ENCODE measurements around the gene MCF2L. TPM values are rescaled to one million over a fixed set of nuclear protein-coding genes. Genes with fewer than 3 reads are reported as not detected.

MCF2L gene
- total and polyA plus RNA-seq, 2 experiments from 2014 or later, result 4.8 to 25.6 TPM

- TF ChIP-seq, protein P1, sequence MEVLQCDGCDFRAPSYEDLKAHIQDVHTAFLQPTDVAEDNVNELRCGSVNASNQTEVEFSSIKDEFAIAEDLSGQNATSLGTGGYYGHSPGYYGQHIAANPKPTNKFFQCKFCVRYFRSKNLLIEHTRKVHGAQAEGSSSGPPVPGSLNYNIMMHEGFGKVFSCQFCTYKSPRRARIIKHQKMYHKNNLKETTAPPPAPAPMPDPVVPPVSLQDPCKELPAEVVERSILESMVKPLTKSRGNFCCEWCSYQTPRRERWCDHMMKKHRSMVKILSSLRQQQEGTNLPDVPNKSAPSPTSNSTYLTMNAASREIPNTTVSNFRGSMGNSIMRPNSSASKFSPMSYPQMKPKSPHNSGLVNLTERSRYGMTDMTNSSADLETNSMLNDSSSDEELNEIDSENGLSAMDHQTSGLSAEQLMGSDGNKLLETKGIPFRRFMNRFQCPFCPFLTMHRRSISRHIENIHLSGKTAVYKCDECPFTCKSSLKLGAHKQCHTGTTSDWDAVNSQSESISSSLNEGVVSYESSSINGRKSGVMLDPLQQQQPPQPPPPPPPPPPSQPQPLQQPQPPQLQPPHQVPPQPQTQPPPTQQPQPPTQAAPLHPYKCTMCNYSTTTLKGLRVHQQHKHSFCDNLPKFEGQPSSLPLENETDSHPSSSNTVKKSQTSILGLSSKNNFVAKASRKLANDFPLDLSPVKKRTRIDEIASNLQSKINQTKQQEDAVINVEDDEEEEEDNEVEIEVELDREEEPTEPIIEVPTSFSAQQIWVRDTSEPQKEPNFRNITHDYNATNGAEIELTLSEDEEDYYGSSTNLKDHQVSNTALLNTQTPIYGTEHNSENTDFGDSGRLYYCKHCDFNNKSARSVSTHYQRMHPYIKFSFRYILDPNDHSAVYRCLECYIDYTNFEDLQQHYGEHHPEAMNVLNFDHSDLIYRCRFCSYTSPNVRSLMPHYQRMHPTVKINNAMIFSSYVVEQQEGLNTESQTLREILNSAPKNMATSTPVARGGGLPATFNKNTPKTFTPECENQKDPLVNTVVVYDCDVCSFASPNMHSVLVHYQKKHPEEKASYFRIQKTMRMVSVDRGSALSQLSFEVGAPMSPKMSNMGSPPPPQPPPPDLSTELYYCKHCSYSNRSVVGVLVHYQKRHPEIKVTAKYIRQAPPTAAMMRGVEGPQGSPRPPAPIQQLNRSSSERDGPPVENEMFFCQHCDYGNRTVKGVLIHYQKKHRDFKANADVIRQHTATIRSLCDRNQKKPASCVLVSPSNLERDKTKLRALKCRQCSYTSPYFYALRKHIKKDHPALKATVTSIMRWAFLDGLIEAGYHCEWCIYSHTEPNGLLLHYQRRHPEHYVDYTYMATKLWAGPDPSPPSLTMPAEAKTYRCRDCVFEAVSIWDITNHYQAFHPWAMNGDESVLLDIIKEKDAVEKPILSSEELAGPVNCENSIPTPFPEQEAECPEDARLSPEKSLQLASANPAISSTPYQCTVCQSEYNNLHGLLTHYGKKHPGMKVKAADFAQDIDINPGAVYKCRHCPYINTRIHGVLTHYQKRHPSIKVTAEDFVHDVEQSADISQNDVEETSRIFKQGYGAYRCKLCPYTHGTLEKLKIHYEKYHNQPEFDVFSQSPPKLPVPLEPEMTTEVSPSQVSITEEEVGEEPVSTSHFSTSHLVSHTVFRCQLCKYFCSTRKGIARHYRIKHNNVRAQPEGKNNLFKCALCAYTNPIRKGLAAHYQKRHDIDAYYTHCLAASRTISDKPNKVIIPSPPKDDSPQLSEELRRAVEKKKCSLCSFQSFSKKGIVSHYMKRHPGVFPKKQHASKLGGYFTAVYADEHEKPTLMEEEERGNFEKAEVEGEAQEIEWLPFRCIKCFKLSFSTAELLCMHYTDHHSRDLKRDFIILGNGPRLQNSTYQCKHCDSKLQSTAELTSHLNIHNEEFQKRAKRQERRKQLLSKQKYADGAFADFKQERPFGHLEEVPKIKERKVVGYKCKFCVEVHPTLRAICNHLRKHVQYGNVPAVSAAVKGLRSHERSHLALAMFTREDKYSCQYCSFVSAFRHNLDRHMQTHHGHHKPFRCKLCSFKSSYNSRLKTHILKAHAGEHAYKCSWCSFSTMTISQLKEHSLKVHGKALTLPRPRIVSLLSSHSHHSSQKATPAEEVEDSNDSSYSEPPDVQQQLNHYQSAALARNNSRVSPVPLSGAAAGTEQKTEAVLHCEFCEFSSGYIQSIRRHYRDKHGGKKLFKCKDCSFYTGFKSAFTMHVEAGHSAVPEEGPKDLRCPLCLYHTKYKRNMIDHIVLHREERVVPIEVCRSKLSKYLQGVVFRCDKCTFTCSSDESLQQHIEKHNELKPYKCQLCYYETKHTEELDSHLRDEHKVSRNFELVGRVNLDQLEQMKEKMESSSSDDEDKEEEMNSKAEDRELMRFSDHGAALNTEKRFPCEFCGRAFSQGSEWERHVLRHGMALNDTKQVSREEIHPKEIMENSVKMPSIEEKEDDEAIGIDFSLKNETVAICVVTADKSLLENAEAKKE (CRISPR knock-in tag; IDR thresholded peaks at IDR 0.05), result no peak
- TF ChIP-seq POLR2AphosphoS5 (IDR thresholded peaks at IDR 0.05; ENCODE audit: low read depth) (no peak), ZNF114 (CRISPR knock-in tag; IDR thresholded peaks at IDR 0.05) (no peak), ETS1 (IDR thresholded peaks at IDR 0.05) (no peak)
Observed at GRCh38 chr13:112970552-112971287, 1.7 kb downstream of the MCF2L start (continued).

GRCh38 chr13:112971288-112971643, 2.3 kb downstream of the MCF2L start:
- 0 out of 2 replicates have a peak, but pooled peaks cover 4% of the 10 kb centered on the region for H3K27me3 ChIP-seq (ENCODE audit: insufficient read depth)
- ATAC-seq, result no peak
- peaks cover 3% of the 10 kb centered on the region; the same call in 1 of the 2 replicates for H3K79me2 ChIP-seq (replicated peaks; ENCODE audit: insufficient read depth)
- Mint-ChIP-seq H3K4me1 (peaks cover 22% of the 10 kb centered on the region), H3K4me3 (no peak overlapping the region), H3K27ac (no peak overlapping the region), H3K27me3 (ENCODE audit: insufficient read depth, low read depth, poor library complexity) (peaks cover 22% of the 10 kb centered on the region), H3K36me3 (ENCODE audit: low read depth) (no peaks in the 10 kb centered on the region), H3K9me3 (peaks cover 14% of the 10 kb centered on the region)
- no peak overlapping the region for H3K4me3 ChIP-seq
- 0 out of 2 replicates have a peak, but pooled peaks cover 11% of the 10 kb centered on the region for H3F3A ChIP-seq (replicated peaks; ENCODE audit: low read depth)
- no peak overlapping the region for H3K27ac ChIP-seq (ENCODE audit: low read depth)
- DNase-seq (ENCODE audit: low spot score), result no peak
- no peak overlapping the region for H3K4me2 ChIP-seq
- no peak overlapping the region for H2AFZ ChIP-seq
- H3K4me1 ChIP-seq (ENCODE audit: insufficient read depth), result peaks cover 9% of the 10 kb centered on the region
- H3K36me3 ChIP-seq (ENCODE audit: insufficient read depth), result no peaks in the 10 kb centered on the region; the same call in 1 of the 2 replicates
- H3K9me2 ChIP-seq (ENCODE audit: insufficient read depth), result 0 out of 2 replicates have a peak, but pooled peaks cover 6% of the 10 kb centered on the region
- H4K20me1 ChIP-seq (replicated peaks; ENCODE audit: insufficient read depth), result peaks cover 9% of the 10 kb centered on the region; the same call in 1 of the 2 replicates
- no peak for TF ChIP-seq EZH2phosphoT487 (IDR thresholded peaks at IDR 0.05; ENCODE audit: unreplicated experiment)
- TF ChIP-seq, protein P1 (CRISPR knock-in tag; IDR thresholded peaks at IDR 0.05), result no peak
- no peak for TF ChIP-seq NANOG (IDR thresholded peaks at IDR 0.05; ENCODE audit: borderline replicate concordance)
- TF ChIP-seq ETS1 (IDR thresholded peaks at IDR 0.05), result no peak
